GM20000 (cell line): ENCODE measurements around the gene HAND1.

Experiments
- DNase-seq: peaks from one replicate; pipeline ENCODE4 v3.0.0; 2012; ENCODE audit warnings: low spot score
- TF ChIP-seq, protein P1 (sequence below): IDR thresholded peaks from 2 replicates; pipeline ENCODE4 v1.5.1; 2012; ENCODE audit warnings: mild to moderate bottlenecking, control low read depth; ENCODE audit errors: extremely low read depth, missing control alignments

The HAND1 gene

DNA sequence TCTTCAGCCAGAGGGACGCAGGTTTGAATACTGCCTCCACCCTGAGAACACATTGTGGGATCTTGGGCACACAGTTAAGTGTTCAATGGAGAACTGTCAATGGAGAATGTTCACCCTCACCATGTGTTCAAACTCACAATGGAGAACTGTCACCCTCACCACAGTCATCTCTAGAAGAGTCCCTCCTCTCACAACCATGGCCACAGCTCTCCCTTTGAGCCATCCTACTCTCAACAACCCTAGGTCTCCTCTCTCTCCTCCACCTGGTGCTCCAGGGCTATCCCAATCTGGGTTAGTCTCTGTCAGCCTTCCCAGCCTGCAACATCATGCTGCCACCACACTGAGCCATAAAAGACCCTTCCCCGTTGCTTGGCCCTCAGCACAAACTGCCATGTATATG is 36.3 kb upstream of the HAND1 start:
- TF ChIP-seq, protein P1, sequence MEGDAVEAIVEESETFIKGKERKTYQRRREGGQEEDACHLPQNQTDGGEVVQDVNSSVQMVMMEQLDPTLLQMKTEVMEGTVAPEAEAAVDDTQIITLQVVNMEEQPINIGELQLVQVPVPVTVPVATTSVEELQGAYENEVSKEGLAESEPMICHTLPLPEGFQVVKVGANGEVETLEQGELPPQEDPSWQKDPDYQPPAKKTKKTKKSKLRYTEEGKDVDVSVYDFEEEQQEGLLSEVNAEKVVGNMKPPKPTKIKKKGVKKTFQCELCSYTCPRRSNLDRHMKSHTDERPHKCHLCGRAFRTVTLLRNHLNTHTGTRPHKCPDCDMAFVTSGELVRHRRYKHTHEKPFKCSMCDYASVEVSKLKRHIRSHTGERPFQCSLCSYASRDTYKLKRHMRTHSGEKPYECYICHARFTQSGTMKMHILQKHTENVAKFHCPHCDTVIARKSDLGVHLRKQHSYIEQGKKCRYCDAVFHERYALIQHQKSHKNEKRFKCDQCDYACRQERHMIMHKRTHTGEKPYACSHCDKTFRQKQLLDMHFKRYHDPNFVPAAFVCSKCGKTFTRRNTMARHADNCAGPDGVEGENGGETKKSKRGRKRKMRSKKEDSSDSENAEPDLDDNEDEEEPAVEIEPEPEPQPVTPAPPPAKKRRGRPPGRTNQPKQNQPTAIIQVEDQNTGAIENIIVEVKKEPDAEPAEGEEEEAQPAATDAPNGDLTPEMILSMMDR: no peak
- no peak for DNase-seq

DNA sequence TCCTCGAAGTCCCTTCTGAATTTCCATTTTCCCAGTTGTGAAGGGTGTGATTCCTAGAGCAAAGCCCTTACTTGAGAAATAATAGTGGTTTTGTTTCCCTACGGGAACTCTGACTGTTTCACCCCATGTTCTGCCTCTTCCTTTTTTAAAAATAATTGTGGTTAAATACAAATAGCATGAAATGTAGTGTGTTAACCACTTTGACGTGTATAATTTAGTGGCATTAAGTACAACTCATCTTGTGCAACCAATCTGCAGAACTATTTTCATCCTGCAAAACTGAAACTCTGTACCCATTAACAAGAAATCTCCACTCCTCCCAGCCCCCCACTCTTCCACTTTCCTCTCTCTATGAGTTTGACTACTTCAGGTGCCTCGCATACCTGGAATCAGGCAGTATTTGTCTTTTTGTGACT is 35.6 kb upstream of the HAND1 start:
- DNase-seq: no peak

DNA sequence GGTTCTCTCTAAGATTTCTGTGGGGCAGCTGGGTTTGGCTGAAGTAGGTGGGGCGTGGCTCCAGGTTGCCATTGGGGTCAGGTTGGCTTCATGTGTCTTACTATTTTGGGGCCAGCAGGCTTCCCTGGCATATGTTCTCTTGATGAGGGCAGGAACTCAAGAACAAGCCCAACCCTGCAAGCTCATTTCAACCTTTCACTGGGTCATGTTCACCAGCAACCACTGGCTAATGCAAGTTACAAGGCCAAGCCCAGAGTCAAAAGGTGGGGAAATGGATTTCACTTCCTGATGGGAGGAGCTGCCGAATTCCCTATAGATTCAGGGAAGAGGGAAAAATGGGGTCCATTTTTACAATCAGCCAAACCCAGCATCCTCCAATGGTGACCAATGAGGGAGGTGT is 34.0 kb upstream of the HAND1 start:
- TF ChIP-seq, protein P1: no peak
- DNase-seq: no peak

More for the DNA sequence above, 35.6 kb upstream of the HAND1 start:
- TF ChIP-seq, protein P1: no peak

DNA sequence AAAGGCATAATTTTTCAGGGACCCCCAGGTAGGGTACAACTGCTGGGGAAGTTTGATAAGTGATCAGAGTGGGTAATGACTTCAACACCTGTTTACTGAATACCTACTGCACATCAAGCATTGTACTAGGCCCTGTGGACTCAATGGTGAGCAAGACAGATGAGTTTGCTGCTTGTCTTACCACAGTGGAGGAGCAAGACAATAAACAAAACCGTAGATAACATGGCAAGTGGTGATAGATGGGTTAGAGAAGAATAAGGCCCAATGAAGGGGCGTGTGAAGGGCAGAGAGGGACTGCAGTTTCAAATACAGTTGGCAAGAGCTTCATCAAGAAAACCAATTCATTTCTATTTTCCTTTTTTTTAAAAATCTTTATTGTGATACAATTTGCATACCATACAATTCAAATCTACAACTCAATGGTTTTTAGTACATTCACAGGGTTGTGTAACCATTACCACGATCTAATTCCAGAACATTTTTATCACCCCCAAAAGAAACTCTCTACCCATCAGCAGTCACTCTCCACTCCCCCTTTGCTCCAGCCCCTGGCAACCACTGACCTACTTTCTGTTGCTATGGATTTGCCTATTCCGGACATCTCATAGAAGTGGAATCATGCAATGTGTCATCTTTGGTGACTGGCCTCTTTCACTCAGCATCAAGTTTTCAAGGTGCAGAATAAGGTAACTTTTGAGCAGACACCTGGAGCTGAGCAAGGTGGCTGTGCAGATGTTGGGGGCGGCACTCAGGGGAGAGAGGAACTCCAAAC is 31.9 kb upstream of the HAND1 start:
- no peak for DNase-seq

DNA sequence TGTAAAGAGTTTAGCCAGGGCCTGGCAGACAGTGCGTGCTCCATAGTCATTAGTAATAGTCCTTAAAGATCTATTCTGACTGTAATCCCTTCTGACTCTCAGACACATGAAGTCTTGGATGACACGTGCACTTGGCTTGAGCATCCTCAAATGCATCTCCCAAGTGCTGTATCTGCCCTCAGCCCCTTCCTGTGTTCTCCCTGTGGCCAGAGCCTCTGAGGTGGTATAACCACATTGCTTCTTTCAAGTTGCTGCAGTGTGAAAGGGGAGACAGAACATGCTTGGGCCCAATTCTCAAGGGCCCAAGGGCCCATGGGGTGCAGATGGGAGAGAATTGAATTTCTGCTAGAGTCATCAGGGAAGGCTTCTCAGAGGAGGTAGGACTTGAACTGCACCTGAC is 30.1 kb upstream of the HAND1 start:
- TF ChIP-seq, protein P1: no peak

More for the DNA sequence above, 31.9 kb upstream of the HAND1 start:
- TF ChIP-seq, protein P1: no peak

DNA sequence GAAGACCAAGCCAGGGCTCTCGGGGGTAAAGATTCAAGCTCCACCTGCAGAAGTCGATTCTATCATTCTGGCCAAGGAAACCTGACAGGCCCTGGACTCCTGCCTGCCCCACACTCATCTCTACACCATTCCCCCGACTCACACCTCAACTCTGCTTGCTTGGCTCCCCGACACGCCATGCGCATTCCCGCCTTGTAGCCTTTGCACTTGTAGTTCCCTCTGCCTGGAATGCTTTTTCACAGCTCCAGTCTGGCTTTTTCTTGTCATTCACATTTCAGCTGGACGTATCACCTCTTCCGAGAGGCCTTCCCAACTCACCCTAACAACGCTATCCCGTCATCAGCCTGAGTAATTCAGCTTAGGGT is 28.7 kb upstream of the HAND1 start:
- TF ChIP-seq, protein P1: no peak
- DNase-seq: no peak

More for the DNA sequence above, 30.1 kb upstream of the HAND1 start:
- no peak for DNase-seq

DNA sequence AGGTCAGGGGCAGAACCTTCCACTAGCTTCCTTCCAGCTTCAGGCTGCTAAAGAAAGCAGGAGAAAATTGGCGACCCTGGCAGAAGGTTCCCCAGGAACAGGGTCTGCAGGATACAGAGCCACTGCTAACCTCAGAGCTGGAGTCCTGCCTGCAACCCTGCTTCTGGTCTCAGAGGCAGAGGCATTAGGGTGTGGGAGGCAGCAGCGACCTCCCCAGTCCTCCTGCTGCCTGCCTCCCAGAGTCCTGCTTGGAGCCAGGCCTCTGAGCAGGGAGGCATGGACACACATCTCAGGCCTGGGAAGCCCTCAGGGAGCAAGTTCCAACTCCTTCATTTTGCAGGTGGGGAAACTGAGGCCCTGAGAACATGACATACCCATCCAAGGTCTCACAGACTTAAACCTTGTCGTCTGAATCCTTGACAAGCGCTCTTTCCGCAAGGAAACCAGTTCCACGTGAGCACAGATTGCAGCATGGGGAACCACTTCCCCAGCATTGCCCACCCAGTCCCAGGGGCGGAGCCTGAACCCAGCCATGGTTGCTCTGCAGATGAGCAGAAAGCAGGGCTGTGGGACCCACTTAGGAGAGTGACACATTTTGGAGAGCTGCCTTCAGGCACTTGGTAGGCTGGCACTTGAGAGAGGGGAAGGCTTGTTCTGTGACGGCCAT is 28.2 kb upstream of the HAND1 start:
- no peak for DNase-seq
- TF ChIP-seq, protein P1: no peak
